Stimulated activated CD8-positive, alpha-beta memory T cell treated with anti-CD3 and anti-CD28 coated beads, Interleukin-7, amount 100 ng/mL, for 1 hour (primary cell): ENCODE data around the gene AKT1.
"Not testable (repeated sequence)": the region's sequence is repeated elsewhere in the genome, so short reads cannot be mapped to it uniquely, and the experiment has no call there.

Source experiments
- DNase-seq, 2 donors: peaks; one replicate each; pipeline ENCODE4 v3.0.0-alpha.2; 2020; ENCODE audit warnings: low read depth in 2 of 2

The AKT1 gene

GRCh38 chr14:104794993-104795780, at the start of gene AKT1:
TSS of gene AKT1 (minus strand) at chr14:104795748. CDS start at chr14:104792643, 3,105 bp downstream.
- no peak for DNase-seq

GRCh38 chr14:104845033-104845666, 49.6 kb upstream of the AKT1 start:
- DNase-seq: no peak

DNA sequence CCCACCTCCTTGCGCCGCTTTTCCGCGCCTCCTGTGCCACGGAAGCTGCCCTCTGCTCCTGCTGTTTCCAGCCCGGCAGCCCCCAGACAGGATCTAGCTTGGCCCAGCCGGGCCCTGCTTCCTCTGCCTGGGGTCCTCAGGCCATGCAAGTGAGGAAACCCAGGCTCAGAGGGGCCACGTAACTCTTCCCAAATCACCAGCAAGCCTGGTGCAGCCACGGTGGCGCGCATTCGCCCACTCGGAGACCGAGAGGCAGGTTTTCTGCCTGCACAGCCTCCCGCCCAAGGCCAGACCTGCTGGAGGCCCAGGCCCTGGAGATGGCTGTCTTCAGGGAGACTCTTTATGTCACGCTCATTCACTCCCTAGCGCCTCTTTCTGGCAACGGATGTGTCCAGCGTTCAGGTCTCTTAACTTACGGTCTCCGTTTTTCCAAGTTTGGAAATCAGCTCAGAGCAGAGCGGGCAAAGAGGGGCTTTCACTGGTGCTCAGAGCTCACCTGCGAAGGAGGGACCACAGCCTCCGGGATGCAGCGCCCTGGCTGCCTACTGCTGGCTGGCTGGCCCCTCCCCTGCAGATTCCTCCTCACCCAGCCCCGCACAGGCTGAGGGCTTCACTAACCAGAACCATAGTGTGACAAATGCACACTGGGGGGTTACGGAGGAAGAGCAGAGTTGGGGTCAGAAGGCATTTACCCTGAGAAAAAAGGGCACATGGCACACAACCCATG, 48.9 kb upstream of the AKT1 start:
- no peak for DNase-seq

DNA sequence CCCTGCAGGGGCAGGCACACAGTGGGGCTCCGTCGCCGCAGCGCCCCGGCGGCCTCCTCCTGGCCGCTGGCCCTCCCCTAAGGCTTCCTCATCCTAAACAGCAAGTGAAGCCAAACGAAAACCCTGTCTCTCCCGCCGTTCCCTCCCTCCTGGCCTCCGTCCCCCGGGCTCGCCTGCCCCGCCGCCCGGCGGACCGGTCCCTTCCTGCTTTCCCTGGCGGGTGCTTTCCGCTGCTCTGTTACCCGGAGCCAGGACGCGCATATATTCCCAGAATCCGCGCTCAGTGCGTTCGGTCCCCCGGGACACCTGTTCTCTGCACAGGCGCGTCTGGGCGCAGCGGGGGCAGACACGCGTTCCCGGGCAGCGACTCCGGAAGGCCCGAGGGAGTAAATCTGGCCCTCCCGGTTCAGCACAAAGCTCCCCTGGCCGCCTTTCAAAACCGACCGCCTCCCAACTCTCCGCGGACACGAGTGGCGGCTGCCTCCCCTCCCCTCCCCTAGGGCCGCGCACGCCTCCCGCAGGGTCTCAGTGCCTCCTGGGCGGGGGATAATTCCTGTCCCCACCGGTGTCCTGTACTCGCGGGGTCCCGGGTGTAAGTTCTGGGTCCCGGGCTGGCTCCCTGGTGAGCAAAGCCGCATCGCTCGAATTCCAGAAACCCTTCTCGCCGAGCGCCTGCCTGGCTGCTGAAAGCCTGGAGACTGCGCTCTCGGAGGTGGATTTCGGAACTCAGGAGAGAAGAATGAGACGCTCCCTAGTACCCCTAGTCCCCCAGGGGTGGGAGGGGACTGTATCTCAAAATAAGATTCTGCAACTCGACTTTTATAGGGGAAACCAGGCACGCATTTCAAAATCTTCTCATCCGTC, 48.1 kb upstream of the AKT1 start:
- no peak for DNase-seq

- DNase-seq: no peak
These were observed 47.5 kb upstream of the AKT1 start for GRCh38 chr14:104843006-104843405.

DNA sequence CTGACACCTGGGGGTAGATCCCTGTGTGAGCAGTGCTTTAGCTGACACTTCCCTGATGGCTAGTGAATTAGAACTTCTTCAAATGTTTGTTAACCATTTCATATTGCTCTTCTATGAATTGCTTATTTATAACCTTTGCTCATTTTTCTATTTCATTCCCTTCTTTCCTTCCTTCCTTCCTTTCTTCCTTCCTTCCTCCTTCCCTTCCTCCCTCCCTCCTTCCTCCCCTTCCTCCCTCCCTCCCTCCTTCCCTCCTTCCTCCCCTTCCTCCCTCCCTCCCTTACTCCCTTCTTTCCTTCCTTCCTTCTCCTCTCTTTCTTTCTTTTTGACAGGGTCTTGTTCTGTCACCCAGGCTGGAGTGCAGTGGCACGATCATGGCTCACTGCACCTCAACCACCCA, 46.2 kb upstream of the AKT1 start:
- DNase-seq: no peak

- not testable (repeated sequence) for DNase-seq
These were observed 40.8 kb upstream of the AKT1 start for GRCh38 chr14:104836171-104836935.

GRCh38 chr14:104830781-104831180, 35.2 kb upstream of the AKT1 start:
- no peak for DNase-seq

- no peak for DNase-seq
These were observed 31.9 kb upstream of the AKT1 start for GRCh38 chr14:104827177-104828055.

DNA sequence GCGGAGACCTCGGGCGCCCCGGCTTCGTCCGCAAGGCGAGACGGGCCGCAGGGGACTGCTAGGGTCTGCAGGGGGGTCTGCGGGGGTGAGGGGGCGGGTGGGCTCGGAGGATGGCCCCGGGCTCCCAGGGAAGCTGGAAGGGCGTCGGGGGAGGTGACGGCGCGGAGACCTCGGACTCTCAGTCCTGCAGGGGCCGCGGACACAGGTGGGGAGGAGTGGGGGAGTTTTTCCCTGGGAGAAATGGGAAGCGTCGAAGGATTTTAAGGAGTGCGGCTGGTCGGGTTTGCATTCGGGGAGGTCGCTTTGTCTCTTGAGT, 31.3 kb upstream of the AKT1 start:
- no peak for DNase-seq

DNA sequence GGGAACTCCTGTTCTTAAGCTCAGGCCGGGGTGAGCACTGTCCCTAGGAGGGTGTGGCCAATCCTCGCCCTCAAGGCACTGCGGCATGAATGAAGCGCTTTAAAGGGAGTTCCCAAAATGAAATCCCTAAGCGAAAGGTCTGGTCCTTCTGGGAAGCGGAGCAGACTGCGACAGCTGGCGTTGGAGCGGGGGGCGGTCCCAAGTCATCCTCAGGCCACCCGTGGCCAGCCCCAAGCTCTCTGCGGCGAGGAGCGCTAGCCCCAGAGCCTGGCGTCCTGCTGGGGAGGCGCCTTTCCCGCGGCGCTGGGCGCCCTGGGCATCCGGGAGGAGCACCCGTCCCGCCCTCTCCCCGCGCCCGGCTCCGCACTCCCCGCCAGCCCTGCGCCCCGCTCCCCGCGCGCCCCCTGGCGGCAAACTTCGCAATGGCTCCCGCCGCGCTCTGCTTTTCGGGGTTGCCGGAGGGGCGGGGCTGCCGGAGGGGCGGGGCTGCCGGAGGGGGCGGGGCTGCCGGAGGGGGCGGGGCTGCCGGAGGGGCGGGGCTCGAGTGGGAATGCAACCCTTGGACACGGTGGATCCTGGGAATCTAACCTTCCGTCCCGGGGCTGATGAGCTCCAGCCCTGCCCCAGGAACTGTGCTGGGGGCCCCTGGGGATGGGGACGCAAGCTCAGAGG, 30.8 kb upstream of the AKT1 start:
- peak; percentile 93 to 96 for DNase-seq

- no peak for DNase-seq
These were observed 28.9 kb upstream of the AKT1 start for GRCh38 chr14:104824353-104824997.

DNA sequence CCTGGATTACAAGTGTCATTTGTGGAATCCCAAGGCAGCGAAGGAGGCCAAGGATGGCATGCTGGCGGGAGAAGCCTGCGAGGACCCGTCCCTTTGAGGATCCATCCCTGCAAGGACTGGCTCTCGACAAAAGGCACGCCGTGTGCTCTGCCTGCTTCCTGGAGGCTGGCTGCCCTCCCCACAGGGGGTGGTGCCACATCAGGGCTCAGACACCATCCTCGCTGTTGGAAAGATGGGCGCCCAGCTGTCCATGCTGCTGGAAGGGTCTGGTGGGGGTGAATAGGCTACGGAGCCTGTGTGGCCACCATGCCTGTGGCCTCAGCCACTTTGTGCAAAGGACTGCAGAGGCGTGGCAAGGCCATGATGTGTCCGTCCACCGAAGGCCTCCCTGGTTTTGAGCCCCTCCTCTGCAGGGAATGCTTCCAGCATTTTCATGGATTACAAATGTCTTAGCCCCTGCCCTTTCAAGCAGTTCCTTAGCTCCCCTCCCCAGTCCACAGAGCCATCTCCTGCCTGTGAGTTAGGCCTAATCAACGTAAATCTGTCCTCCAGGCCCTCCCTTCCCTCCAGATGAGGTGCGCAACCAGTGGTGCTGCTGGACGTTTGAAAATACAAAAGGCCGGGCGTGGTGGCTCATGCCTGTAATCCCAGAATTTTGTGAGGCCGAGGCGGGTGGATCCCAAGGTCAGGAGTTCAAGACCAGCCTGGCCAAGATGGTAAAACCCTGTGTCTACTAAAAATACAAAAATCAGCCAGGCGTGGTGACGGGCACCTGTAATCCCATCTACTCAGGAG, 27.5 kb upstream of the AKT1 start:
- no peak for DNase-seq

DNA sequence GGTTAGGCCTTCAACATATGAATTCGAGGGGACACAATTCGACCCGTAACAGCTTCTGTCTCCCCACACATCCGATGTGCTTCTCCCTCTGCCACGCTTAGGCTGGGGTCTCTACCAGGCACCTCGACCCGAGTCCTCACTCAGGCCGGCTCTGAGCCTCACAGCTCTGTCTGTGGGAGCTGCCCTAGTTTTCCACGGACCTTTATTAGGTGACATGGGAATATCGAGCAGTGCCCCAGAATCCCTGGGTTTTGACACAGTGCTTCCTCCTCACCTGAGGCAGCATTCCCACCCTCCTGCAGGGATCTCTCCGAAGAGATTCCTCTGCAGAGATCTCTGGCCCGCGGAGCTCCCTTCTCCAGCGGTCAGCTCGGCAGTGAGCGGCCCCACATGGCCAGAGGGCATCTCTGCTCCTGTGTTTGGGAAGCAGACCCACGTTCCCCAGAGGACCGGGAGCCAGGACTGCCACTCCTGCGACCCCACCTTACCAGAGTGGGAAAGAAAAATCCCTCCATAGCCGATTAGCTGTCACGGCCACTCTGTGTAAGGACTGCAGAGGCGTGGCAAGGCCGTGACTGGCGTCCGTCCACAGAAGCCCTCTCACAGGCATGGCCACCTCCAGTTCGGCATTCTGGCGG, 26.5 kb upstream of the AKT1 start:
- no peak for DNase-seq

DNA sequence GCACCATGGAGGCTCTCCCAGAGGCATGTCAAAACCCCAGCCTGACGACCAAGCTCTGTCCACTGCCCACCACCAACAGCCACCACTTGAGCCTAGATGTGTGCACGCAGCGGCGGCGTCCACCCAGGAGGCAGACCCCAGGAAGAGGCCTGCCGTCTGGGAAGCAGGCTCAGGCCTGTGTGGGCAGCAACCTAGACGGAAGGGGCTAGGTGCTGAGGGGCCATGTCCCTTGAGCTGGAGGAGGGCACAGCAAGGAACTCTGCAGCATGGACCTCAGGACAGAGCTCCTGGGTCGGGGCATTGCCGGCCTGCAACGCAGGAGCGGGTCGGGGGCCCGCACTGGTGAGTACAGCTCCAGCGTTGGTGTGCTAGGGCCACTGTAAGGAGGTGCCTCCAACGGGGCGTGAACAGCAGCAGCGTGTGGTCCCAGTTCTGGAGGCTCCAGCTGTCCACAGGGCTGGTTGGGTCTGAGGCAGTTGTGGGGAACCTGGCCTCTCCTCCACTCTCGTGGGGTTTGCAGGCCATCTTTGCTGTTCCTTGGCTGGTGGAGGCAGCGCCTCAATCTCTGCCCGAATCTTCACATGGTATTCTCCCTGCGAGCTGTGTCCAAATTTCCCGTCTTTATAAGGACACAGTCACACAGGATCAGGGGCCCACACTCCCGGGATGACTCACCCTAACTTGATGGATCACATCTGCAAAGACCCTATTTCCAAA, 25.8 kb upstream of the AKT1 start:
- DNase-seq: no peak

DNA sequence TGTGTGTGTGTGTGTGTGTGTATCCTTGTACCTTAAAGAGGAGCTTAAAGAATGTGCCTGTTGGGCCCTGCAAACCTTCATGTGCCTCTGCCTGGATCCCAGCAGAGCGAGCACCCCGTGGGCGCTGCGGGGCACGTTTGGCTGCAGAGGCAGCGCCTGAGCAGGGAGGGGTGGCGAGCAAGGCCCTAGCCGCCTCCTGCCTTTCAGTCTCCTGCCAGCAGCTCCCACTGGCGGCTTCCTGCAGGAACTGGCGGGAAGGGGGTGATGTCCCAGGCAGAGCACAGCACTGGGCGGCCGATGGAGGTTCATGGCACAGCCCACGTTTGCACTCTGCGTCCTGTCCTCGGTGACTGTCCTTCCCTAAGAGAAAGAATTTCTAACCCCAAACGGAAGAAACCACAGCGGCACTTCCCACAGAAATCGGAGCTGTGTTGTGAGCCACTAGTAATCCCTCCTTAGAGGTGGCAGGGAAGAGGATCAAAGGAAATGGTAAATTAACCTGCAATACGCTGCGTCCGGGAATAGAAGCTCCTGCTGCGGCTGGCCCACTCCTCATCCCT, 25.2 kb upstream of the AKT1 start:
- no peak for DNase-seq

- no peak for DNase-seq
These were observed 23.8 kb upstream of the AKT1 start for GRCh38 chr14:104819361-104819781.
